HL-60 (cell line): Measurements from ENCODE around the gene ZSCAN4.

ENCODE experiments used
- DNase-seq, 2 experiments: peaks; one replicate each; pipeline ENCODE4 v3.0.0-alpha.2; 2010 to 2020; ENCODE audit warnings: low read depth in 1 of 2, low spot score in 1 of 2
- H3K27ac ChIP-seq: fragments of 250-450 bp; sonication (Bioruptor Pico); replicated peaks from 2 replicates; pipeline ENCODE4 v1.5.1; 2020; ENCODE audit warnings: mild to moderate bottlenecking, moderate library complexity
- H3K27me3 ChIP-seq: fragments of 250-450 bp; sonication (Bioruptor Pico); 2 replicates; pipeline ENCODE4 v1.5.1; 2021; ENCODE audit warnings: mild to moderate bottlenecking, moderate library complexity; ENCODE audit not compliant: insufficient read depth, poor library complexity, severe bottlenecking
- H3K4me3 ChIP-seq: replicated peaks from 2 replicates; pipeline ENCODE4 v1.5.1; 2011; ENCODE audit warnings: mild to moderate bottlenecking, control low read depth, low read length; ENCODE audit not compliant: insufficient read depth
- GABPA ChIP-seq: IDR thresholded peaks from 2 replicates; pipeline ENCODE4 v1.6.1; 2012; ENCODE audit warnings: low read depth
- POLR2AphosphoS5 ChIP-seq: IDR thresholded peaks from 2 replicates; pipeline ENCODE4 v1.6.1; 2012; ENCODE audit warnings: low read depth
- SPI1 ChIP-seq: IDR thresholded peaks from 2 replicates; pipeline ENCODE4 v1.6.1; 2012; ENCODE audit warnings: low read depth, mild to moderate bottlenecking, borderline replicate concordance
- TF ChIP-seq, protein P1 (sequence below): IDR thresholded peaks from 2 replicates; pipeline ENCODE4 v1.6.1; 2012; ENCODE audit warnings: low read depth; ENCODE audit not compliant: insufficient replicate concordance
- TF ChIP-seq, protein P2 (sequence below): IDR thresholded peaks from one replicate; pipeline ENCODE4 v1.5.1; 2011; ENCODE audit warnings: low read length, control low read depth, inconsistent platforms; ENCODE audit not compliant: insufficient read depth

Gene ZSCAN4

DNA sequence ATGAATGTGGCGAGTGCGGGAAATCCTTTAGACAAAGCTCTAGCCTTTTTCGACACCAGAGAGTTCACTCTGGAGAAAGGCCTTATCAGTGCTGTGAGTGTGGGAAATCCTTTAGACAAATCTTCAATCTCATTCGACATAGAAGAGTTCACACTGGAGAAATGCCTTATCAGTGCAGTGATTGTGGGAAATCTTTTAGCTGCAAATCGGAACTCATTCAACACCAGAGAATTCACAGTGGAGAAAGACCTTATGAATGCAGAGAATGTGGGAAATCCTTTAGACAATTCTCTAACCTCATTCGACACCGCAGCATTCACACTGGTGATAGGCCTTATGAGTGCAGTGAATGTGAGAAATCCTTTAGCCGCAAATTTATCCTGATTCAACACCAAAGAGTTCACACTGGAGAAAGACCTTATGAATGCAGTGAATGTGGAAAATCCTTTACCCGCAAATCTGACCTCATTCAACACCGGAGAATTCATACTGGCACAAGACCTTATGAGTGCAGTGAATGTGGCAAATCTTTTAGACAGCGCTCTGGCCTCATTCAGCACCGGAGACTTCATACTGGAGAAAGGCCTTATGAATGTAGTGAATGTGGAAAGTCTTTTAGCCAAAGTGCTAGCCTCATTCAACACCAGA lies 18.8 kb downstream of the ZSCAN4 start:
- no peak overlapping the region for H3K27ac ChIP-seq
- H3K27me3 ChIP-seq: no peaks in the 10 kb centered on the region
- no peak for DNase-seq
- H3K4me3 ChIP-seq: no peak overlapping the region
- no peak for TF ChIP-seq SPI1
- no peak for TF ChIP-seq POLR2AphosphoS5
- TF ChIP-seq, protein P1, sequence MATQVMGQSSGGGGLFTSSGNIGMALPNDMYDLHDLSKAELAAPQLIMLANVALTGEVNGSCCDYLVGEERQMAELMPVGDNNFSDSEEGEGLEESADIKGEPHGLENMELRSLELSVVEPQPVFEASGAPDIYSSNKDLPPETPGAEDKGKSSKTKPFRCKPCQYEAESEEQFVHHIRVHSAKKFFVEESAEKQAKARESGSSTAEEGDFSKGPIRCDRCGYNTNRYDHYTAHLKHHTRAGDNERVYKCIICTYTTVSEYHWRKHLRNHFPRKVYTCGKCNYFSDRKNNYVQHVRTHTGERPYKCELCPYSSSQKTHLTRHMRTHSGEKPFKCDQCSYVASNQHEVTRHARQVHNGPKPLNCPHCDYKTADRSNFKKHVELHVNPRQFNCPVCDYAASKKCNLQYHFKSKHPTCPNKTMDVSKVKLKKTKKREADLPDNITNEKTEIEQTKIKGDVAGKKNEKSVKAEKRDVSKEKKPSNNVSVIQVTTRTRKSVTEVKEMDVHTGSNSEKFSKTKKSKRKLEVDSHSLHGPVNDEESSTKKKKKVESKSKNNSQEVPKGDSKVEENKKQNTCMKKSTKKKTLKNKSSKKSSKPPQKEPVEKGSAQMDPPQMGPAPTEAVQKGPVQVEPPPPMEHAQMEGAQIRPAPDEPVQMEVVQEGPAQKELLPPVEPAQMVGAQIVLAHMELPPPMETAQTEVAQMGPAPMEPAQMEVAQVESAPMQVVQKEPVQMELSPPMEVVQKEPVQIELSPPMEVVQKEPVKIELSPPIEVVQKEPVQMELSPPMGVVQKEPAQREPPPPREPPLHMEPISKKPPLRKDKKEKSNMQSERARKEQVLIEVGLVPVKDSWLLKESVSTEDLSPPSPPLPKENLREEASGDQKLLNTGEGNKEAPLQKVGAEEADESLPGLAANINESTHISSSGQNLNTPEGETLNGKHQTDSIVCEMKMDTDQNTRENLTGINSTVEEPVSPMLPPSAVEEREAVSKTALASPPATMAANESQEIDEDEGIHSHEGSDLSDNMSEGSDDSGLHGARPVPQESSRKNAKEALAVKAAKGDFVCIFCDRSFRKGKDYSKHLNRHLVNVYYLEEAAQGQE: no peak
- TF ChIP-seq, protein P2, sequence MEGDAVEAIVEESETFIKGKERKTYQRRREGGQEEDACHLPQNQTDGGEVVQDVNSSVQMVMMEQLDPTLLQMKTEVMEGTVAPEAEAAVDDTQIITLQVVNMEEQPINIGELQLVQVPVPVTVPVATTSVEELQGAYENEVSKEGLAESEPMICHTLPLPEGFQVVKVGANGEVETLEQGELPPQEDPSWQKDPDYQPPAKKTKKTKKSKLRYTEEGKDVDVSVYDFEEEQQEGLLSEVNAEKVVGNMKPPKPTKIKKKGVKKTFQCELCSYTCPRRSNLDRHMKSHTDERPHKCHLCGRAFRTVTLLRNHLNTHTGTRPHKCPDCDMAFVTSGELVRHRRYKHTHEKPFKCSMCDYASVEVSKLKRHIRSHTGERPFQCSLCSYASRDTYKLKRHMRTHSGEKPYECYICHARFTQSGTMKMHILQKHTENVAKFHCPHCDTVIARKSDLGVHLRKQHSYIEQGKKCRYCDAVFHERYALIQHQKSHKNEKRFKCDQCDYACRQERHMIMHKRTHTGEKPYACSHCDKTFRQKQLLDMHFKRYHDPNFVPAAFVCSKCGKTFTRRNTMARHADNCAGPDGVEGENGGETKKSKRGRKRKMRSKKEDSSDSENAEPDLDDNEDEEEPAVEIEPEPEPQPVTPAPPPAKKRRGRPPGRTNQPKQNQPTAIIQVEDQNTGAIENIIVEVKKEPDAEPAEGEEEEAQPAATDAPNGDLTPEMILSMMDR: no peak
- no peak for TF ChIP-seq GABPA

DNA sequence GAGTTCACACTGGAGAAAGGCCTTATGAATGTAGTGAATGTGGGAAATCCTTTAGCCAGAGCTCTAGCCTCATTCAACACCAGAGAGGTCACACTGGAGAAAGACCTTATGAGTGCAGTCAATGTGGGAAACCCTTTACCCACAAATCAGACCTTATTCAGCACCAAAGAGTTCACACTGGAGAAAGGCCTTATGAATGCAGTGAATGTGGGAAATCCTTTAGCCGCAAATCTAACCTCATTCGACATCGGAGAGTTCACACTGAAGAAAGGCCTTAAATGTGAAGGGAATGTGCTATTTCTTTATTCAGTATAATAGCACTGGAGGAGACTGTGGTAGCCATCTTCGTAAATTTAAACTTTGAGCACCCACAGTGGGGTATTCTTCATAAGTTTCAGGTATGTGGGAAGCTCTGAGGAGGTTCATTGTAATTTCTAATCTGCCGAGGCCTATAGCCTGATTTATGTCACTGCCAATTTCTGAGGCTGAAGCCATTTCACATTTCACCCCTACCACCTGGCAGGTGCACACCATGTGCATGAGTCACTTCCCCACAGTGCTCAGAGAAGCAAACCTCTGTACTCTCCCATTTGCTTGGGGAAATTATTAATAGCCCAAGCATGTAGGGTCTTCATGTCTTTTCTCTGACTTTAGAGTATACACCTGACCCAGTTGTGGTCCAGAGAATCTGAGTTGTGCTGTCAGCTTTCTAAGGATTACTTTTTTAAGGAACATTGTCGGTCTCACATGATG lies 19.5 kb downstream of the ZSCAN4 start:
- H3K27me3 ChIP-seq: no peaks in the 10 kb centered on the region
- no peak for DNase-seq
- no peak overlapping the region for H3K4me3 ChIP-seq
- no peak for TF ChIP-seq SPI1
- no peak overlapping the region for H3K27ac ChIP-seq

DNA sequence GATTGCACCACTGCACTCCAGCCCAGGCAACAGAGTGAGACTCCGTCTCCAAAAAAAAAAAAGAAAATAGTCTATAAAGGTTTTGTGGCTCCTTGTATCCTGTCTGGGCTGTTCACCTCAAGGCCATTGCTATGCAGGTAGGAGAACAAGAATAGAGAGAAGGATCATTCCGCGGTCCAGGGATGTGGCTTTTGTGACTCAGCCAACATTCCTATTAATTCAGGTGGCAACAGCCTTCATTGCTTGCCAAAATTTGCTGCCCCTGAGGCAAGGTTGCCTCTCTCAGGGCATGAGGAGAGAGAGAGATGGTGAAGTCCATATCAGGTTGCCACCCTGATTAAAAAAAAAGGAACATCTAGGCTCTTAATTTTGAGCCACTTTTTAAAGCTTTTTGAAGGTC lies 21.0 kb downstream of the ZSCAN4 start:
- Histone ChIP-seq H3K4me3 (no peak overlapping the region), H3K27me3 (no peaks in the 10 kb centered on the region), H3K27ac (no peak overlapping the region)
- DNase-seq: no peak
- TF ChIP-seq SPI1: no peak
- TF ChIP-seq POLR2AphosphoS5: no peak
- TF ChIP-seq, protein P1: no peak
- no peak for TF ChIP-seq GABPA
- TF ChIP-seq, protein P2: no peak

DNA sequence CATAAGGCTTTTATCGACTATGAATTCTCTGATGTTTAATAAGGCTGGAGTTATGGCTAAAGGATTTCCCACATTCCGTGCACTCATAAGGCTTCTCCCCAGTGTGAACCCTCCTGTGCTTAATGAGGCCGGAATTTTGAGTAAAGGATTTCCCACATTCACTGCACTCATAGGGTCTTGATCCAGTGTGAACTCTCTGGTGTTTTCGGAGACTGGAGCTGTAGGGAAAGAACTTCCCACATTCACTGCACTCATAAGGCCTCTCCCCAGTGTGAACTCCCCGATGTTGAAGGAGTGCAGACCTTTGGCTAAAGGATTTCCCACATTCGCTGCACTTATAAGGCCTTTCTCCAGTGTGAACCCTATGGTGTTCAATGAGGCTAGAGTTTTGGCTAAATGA lies 32.9 kb downstream of the ZSCAN4 start:
- Histone ChIP-seq H3K27ac (no peak overlapping the region), H3K4me3 (no peak overlapping the region), H3K27me3 (no peaks in the 10 kb centered on the region)
- no peak for DNase-seq
- TF ChIP-seq GABPA (no peak), POLR2AphosphoS5 (no peak), SPI1 (no peak)
- TF ChIP-seq, protein P2: no peak
